Lung microvascular endothelial cell (primary cell): Measurements from ENCODE around the gene CACNA1B. TPM values are rescaled to one million over a fixed set of nuclear protein-coding genes. Genes with fewer than 3 reads are reported as not detected.
"Not testable (repeated sequence)": the region's sequence is repeated elsewhere in the genome, so short reads cannot be mapped to it uniquely, and the experiment has no call there.

Experiments
- DNase-seq, 2 donors: peaks; one replicate each; pipeline versions ENCODE4 v3.0.0 to v3.0.0-alpha.2; 2010; ENCODE audit warnings: low read depth in 2 of 2
- total RNA-seq: library from RNA; depleted of rRNA; stranded (reverse); fragments of >200 nt; gene quantifications from 2 replicates; pipeline ENCODE4 v1.2.1, GENCODE V29; 2014

The CACNA1B gene
- total RNA-seq, 1 donor from 2014 or later: under 0.01 TPM

- no peak for DNase-seq
These were observed 235.4 kb downstream of the CACNA1B start for GRCh38 chr9:138112791-138113600.

DNA sequence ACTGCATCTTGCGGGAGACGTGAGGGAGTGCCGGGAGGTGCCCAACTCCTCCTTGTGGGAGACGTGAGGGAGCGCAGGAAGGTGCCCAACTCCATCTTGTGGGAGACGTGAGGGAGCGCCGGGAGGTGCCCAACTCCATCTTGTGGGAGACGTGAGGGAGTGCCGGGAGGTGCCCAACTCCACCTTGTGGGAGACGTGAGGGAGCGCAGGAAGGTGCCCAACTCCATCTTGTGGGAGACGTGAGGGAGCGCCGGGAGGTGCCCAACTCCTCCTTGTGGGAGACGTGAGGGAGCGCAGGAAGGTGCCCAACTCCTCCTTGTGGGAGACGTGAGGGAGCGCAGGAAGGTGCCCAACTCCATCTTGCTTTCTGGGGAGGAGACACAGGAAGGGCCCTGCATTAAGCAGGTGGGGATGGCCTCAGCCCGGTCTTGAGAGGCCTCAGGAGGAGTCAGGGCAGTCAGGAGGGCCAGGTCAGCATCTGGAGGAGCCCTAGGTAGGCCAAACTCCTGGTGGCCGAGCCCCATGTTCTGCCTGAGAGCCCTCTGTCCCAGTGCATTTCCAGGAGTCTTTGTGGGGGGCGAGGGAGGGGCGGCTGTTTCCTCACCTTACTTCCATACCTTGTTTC is 236.2 kb downstream of the CACNA1B start:
- not testable (repeated sequence) for DNase-seq

DNA sequence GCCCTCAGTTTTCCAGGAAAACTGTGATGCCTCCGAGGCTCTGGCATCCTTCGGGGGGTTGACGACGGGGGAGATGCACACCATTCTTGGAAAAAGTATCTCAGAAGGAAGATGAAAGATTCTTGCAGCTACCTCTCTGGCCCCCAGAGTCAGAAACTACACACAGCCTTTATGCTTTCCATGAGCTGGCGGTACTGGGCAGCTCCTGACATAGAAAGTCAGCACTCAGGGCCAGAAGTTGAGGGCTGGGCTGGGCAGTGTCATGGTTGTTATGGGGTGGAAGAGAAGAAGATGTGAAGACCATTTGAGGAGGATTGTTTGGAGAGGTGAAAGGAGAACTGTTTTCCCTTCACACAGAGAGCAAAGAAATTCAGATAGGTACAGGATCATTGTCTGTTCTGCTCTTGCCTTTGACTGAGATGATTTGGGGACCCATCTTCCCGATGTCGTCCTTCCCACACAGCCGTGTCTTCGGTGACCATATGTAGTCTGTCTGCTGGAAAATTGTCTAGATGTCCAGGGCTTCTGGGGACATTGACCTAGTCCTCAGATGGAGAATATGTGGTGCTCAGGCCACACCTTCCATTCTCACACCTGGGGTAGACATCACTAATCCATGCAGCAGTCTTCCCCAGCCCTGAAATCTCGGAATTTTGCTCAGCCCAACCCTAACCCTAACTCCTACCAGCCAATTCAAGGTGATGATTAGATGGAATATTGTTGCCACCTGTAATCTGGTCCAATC is 237.1 kb downstream of the CACNA1B start:
- no peak for DNase-seq

DNA sequence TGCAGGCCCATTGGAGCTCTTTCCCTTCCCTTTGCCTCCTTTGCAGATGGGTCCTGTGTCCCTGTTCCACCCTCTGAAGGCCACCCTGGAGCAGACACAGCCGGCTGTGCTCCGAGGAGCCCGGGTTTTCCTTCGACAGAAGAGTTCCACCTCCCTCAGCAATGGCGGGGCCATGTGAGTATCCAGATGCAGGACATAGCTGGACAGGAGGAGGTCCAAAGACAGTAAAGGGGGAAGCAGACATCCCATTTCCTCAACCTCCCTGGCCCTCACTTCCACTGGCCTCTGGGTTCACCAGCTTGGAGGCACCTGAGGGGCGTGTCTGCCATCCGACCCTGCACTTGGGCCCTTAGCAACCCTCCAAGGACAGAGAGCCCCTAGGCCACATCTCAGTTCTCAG is 237.9 kb downstream of the CACNA1B start:
- DNase-seq: no peak

- DNase-seq: no peak
These were observed 238.9 kb downstream of the CACNA1B start for GRCh38 chr9:138116521-138116920.

DNA sequence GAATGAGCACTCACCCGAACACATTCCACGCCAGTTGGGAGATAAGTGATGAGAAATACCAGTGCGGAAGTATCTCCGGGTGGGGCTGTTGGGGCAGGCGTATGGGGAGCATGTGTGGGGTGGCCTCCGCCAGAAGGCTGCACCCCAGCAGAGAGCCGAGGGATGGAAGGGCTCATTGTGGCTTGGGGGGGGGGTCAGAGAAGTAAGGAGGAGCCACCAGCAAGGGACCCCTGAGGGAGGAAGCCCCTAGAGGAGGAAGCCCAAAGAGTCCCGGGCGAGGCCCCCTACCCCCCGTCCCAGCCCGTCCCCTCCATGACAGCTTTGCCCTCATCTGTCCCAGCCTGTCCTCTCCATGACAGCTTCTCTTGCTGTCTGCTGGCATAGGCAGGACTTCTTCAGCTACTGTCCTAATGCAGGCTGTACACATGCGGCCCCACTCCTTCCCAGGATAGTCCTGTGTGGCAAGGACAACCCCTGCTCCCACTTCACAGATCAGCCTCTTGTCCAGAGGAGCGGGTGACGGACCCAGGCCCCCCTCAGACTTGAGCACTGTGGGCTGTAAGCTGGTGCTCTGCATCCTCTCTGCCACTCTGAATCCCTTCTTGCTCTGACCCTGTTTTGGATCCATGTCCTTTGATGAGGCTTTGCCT is 239.6 kb downstream of the CACNA1B start:
- no peak for DNase-seq

DNA sequence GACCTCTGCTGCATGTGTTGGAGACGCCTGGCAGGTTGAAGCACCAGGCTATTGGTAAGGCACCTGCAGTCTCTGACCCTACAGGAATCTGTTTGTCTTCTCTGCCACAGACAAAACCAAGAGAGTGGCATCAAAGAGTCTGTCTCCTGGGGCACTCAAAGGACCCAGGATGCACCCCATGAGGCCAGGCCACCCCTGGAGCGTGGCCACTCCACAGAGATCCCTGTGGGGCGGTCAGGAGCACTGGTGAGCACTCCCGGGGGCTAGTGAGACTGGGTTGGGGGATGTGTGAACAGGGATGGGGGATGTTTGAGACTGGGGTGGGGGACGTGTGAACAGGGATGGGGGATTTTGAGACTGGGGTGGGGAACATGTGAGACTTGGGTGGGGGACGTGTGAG is 240.3 kb downstream of the CACNA1B start:
- DNase-seq: no peak

- no peak for DNase-seq
These were observed 241.1 kb downstream of the CACNA1B start for GRCh38 chr9:138118601-138119071.

- no peak for DNase-seq
These were observed 241.8 kb downstream of the CACNA1B start for GRCh38 chr9:138119202-138120027.

- DNase-seq: no peak
These were observed 242.5 kb downstream of the CACNA1B start for GRCh38 chr9:138120072-138120471.

- no peak for DNase-seq
These were observed 243.2 kb downstream of the CACNA1B start for GRCh38 chr9:138120511-138121437.

GRCh38 chr9:138121438-138122050 is 244.0 kb downstream of the CACNA1B start:
- DNase-seq: no peak

DNA sequence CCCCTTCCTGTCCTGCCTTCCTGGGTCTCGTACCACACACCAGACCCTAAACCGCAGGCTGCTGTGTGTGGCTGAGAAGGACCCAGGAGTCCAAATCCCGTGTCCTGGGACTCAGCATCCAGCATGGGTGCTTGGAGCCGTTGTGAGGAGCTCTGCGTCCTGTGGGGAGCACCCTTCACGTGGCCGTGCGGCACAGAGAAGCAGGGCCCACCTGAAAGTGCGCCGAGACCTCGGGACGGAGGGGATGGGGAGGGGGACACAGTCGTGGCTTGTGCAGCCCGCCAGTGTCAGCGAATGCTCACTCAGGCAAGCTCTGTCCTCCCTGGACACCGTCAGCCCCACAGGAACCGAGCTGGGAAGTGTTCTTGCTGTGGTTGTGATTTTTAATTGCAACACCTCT is 244.6 kb downstream of the CACNA1B start:
- no peak for DNase-seq

DNA sequence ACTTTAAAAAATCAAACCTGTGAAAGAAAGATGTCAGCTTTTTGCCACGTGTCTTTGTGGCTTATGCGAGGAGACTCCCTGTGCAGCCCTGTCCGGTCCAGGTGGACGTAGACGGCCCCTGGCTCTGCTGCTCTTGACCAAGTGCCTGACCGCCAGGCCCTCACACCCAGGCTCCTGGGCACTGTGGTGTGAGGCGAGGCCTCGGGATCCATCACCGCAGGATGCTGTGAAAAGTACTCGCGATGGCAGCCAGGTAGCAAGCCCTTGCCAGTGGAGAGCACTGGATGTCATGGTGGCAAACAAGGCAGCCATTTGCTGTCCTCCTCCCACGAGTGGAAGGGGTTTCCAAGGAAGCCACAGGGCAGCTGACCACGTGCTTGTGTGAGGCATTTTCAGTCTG is 245.1 kb downstream of the CACNA1B start:
- DNase-seq: no peak

GRCh38 chr9:138123086-138123485 is 245.5 kb downstream of the CACNA1B start:
- DNase-seq: no peak

DNA sequence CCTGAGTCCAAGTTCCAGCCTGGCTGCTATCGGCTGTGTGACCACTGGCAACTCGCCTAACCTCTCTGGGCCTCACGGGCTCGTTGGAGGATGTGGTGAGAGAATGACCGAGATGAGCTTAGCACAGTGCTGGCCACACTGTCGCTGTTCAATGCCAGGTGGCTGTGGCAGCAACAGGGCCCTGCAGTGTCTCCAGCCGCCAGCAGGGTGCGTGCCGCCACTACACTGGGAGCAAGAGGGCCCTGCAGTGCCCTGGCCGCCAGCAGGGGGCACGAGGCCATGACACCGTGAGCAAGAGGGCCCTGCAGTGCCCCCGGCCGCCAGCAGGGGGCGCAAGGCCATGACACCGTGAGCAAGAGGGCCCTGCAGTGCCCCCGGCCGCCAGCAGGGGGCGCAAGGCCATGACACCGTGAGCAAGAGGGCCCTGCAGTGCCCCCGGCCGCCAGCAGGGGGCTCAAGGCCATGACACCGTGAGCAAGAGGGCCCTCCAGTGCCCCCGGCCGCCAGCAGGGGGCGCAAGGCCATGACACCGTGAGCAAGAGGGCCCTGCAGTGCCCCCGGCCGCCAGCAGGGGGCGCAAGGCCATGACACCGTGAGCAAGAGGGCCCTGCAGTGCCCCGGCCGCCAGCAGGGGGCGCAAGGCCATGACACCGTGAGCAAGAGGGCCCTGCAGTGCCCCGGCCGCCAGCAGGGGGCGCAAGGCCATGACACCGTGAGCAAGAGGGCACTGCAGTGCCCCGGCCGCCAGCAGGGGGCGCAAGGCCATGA is 248.7 kb downstream of the CACNA1B start:
- not testable (repeated sequence) for DNase-seq

DNA sequence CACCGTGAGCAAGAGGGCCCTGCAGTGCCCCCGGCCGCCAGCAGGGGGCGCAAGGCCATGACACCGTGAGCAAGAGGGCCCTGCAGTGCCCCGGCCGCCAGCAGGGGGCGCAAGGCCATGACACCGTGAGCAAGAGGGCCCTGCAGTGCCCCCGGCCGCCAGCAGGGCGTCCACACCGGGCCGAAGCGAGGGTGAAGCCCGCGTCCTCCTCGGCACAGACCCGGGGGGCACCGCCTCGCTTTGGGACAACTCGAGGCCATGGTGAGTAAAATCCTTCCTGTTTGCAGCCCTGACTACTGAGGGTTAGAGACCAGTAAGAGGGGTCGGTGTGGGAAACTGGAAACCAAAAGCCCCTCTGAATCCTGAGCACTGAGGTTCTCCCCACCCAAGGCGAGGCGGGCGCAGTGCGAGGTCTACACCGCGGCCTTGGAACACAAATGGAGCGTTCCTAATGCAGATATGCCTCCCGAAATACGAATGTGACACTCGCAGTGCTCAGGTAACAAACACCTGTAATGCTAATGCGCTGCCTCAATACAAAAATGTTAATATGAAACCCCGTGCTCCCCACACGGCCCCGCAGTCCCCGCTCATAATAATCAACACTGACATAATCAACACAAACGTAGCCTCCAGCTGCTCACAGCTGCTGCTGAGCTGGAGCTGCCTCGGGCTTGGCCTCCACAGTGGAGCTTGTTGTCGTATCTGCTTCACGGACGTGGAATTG is 249.4 kb downstream of the CACNA1B start:
- DNase-seq: not testable (repeated sequence)

- DNase-seq: not testable (repeated sequence)
These were observed 250.4 kb downstream of the CACNA1B start for GRCh38 chr9:138128027-138128426.
